RPMI7951 (cell line): ENCODE results near the gene UBQLN2. TPM values are rescaled to one million over a fixed set of nuclear protein-coding genes. Genes with fewer than 3 reads are reported as not detected.

Experiments
- total RNA-seq: library from RNA; depleted of rRNA; stranded (reverse); fragments of >200 nt; shearing (Covaris generic); gene quantifications from 2 replicates; pipeline ENCODE4 v1.2.3, GENCODE V29; 2014; rRNA removed

Gene UBQLN2
- total RNA-seq, 1 experiment from 2014 or later = 14.8 TPM

Other genes starting within 250 kb of the UBQLN2 start
- 25.6 and 35.6 TPM in 2 replicates for gene NBDY, start 165.6 kb downstream of the UBQLN2 start, total RNA-seq